OCI-LY7 (cell line): Measurements from ENCODE around the gene CREB5. TPM values are rescaled to one million over a fixed set of nuclear protein-coding genes. Genes with fewer than 3 reads are reported as not detected.

Source experiments
- BruUV-seq: library from RNA; stranded (reverse); fragments of 400-500 nt; replicated peaks from 2 replicates; lab custom pipeline; 2021; lab: Mats Ljungman, UMichigan
- CTCF ChIA-PET: fragments of 300-600 bp; sonication (Branson Sonifier 250); formaldehyde crosslinking; loops from one replicate; lab custom pipeline; 2022; ENCODE audit warnings: antibody characterized with exemption; ENCODE audit not compliant: unreplicated experiment; lab: Charles Lee
- POLR2A ChIA-PET: fragments of 300-600 bp; sonication (Branson Sonifier 250); formaldehyde crosslinking; loops from one replicate; lab custom pipeline; 2022; ENCODE audit warnings: antibody characterized with exemption; lab: Charles Lee
- DNase-seq: peaks from one replicate; pipeline ENCODE4 v3.0.0-alpha.2; 2015; ENCODE audit warnings: low spot score
- H2AFZ ChIP-seq: fragments of 200-600 bp; sonication (generic), shearing (Covaris generic); 2 replicates; pipeline ENCODE4 v1.6.1; 2014; ENCODE audit warnings: mild to moderate bottlenecking, antibody characterized with exemption, low read length, moderate library complexity
- H3K27ac ChIP-seq: fragments of 200-600 bp; sonication (generic); 2 replicates; pipeline ENCODE4 v1.5.1; 2014; ENCODE audit warnings: mixed run types, low read depth, mild to moderate bottlenecking, moderate library complexity, low read length, inconsistent platforms; ENCODE audit not compliant: poor library complexity, severe bottlenecking
- H3K36me3 ChIP-seq: fragments of 200-600 bp; sonication (generic); 2 replicates; pipeline ENCODE4 v1.6.1; 2014; ENCODE audit warnings: mild to moderate bottlenecking, antibody characterized with exemption, low read length, moderate library complexity, mixed read lengths; ENCODE audit not compliant: insufficient read depth
- H3K4me1 ChIP-seq: fragments of 200-600 bp; sonication (generic); 2 replicates; pipeline ENCODE4 v1.5.1; 2014; ENCODE audit warnings: mild to moderate bottlenecking, low read length; ENCODE audit not compliant: insufficient read depth, poor library complexity, severe bottlenecking
- H3K4me2 ChIP-seq: fragments of 200-600 bp; sonication (generic); 2 replicates; pipeline ENCODE4 v1.6.1; 2014; ENCODE audit warnings: mild to moderate bottlenecking, low read length
- H3K4me3 ChIP-seq: fragments of 200-600 bp; sonication (generic); 2 replicates; pipeline ENCODE4 v1.5.1; 2014; ENCODE audit warnings: mild to moderate bottlenecking, low read depth, low read length; ENCODE audit not compliant: poor library complexity, severe bottlenecking
- H3K79me2 ChIP-seq: fragments of 200-600 bp; sonication (generic); 2 replicates; pipeline ENCODE4 v1.6.1; 2016; ENCODE audit warnings: low read depth, mild to moderate bottlenecking, low read length, moderate library complexity, mixed read lengths; ENCODE audit not compliant: insufficient read depth
- H3K9me2 ChIP-seq: fragments of 200-600 bp; sonication (generic); 2 replicates; pipeline ENCODE4 v1.6.1; 2016; ENCODE audit warnings: mild to moderate bottlenecking, low read length, mixed read lengths; ENCODE audit not compliant: insufficient read depth
- H3K9me3 ChIP-seq: fragments of 200-600 bp; sonication (generic); 2 replicates; pipeline ENCODE4 v1.6.1; 2014; ENCODE audit warnings: mild to moderate bottlenecking, mixed run types, low read length, mixed read lengths
- H4K20me1 ChIP-seq: fragments of 200-600 bp; sonication (generic); 2 replicates; pipeline ENCODE4 v1.6.1; 2014; ENCODE audit warnings: mild to moderate bottlenecking, antibody characterized with exemption, low read length, moderate library complexity, mixed read lengths; ENCODE audit not compliant: insufficient read depth
- EZH2phosphoT487 ChIP-seq: fragments of 200-600 bp; sonication (generic); IDR thresholded peaks from 2 replicates; pipeline ENCODE4 v1.6.1; 2018; ENCODE audit warnings: low read depth, borderline replicate concordance, mild to moderate bottlenecking, mixed run types, antibody characterized with exemption, low read length, moderate library complexity, mixed read lengths
- intact Hi-C: fragments of 100-400 bp; cut with micrococcal nuclease; formaldehyde crosslinking; loops from one replicate; pipeline ENCODE4 v1.10.0; 2022; ENCODE audit not compliant: unreplicated experiment
- total RNA-seq, 2 experiments: library from RNA; depleted of rRNA in 1 of 2; stranded (reverse); fragments of >200 nt in 1 of 2; shearing (Covaris generic) in 1 of 2; gene quantifications; 2 replicates each; pipeline ENCODE4 v1.2.3, GENCODE V29; 2014 to 2022
- TF ChIP-seq, protein P1 (sequence below): fragments of 200-600 bp; sonication (generic); conservative IDR thresholded peaks from 2 replicates; pipeline ENCODE4 v1.5.1; 2014; ENCODE audit warnings: mild to moderate bottlenecking, antibody characterized with exemption, low read length, moderate library complexity, mixed read lengths

The CREB5 gene
- total RNA-seq, 2 experiments from 2014 or later = 2.0 to 13.3 TPM

DNA sequence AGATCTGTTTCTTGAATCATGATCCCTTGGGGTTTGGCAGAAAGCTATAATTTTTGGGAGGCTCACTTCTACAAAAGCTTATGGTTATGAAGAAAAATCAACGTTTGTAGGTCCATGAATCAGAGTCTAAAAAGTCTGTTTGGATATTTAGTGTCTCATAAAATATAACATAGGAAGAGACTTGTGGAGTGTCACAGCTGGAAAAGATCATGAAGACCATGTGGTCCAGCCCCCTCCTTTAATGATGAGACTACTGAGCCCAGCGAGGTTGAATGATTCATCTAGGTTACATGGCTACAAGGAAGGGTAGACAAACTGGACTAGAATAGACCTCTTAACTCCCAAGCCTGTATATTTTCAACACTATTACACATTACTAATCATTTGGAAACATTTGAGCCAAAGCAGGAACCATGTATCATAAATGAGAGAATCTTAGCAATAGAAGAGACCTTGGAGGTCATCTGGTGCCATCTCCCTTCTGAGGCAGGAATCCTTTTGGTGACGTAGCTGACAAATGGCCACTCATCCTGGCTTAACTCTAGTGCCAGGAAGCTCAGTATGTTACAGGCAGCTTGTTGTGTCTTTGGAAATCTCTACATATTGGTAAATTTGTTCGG is 152.5 kb downstream of the CREB5 start:
- ChIA-PET POLR2A (interaction anchor here (0.7 to 1.6 kb wide), 3 partner anchors 8 to 12 kb away, joined by 3 to 6 read pairs (median 3); no protein-coding TSS in a partner anchor), CTCF (interaction anchor here (1.1 kb wide), 1 partner anchor 8 kb away, joined by 3 read pairs; no protein-coding TSS in a partner anchor)
- no peaks in the 10 kb centered on the region for H3K9me3 ChIP-seq
- intact Hi-C loops = no loop called here
- no peaks in the 10 kb centered on the region for H3K36me3 ChIP-seq
- 0 out of 2 replicates have a peak overlapping the region, but pooled peaks have one; percentile 52 for H3K4me2 ChIP-seq
- H3K9me2 ChIP-seq = no peaks in the 10 kb centered on the region
- no peaks in the 10 kb centered on the region for H4K20me1 ChIP-seq
- H3K4me1 ChIP-seq = peaks cover 43% of the 10 kb centered on the region
- H2AFZ ChIP-seq = no peak overlapping the region
- H3K27ac ChIP-seq = peak overlapping the region; percentile 44
- BruUV-seq = no TSS peak
- no peak overlapping the region for H3K4me3 ChIP-seq
- no peak for DNase-seq
- no peaks in the 10 kb centered on the region for H3K79me2 ChIP-seq
- no peak for TF ChIP-seq EZH2phosphoT487
- TF ChIP-seq, protein P1, sequence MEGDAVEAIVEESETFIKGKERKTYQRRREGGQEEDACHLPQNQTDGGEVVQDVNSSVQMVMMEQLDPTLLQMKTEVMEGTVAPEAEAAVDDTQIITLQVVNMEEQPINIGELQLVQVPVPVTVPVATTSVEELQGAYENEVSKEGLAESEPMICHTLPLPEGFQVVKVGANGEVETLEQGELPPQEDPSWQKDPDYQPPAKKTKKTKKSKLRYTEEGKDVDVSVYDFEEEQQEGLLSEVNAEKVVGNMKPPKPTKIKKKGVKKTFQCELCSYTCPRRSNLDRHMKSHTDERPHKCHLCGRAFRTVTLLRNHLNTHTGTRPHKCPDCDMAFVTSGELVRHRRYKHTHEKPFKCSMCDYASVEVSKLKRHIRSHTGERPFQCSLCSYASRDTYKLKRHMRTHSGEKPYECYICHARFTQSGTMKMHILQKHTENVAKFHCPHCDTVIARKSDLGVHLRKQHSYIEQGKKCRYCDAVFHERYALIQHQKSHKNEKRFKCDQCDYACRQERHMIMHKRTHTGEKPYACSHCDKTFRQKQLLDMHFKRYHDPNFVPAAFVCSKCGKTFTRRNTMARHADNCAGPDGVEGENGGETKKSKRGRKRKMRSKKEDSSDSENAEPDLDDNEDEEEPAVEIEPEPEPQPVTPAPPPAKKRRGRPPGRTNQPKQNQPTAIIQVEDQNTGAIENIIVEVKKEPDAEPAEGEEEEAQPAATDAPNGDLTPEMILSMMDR = no peak

DNA sequence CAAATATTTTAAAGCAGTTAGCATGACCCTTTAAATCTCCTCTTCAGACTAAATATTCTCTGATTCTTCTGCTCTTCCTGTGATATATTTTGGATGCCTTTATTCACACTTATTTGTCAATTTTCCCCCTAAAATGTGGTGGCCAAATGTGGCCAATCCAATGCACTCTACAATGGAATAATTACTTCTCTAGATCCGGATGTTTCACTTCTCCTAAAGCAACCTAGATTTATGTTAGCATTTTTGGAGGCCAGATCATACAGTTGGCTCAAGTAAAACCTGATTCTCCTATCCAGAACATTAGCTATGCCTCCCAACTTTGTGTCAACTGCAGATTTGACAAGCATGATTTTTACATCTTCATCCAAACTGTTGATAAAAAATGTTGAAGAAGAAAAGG is 153.7 kb downstream of the CREB5 start:
- peaks cover 53% of the 10 kb centered on the region for H3K4me1 ChIP-seq
- no peaks in the 10 kb centered on the region for H4K20me1 ChIP-seq
- H3K9me2 ChIP-seq = no peaks in the 10 kb centered on the region
- H3K4me2 ChIP-seq = peak overlapping the region; percentile 52
- intact Hi-C loops = no loop called here
- no peaks in the 10 kb centered on the region for H3K9me3 ChIP-seq
- H3K27ac ChIP-seq = peak overlapping the region; percentile 44
- H3K4me3 ChIP-seq = no peak overlapping the region
- H3K79me2 ChIP-seq = peaks cover 6% of the 10 kb centered on the region
- TF ChIP-seq, protein P1 = no peak
- no peak for TF ChIP-seq EZH2phosphoT487
- peak; percentile 40 for DNase-seq
- POLR2A ChIA-PET = interaction anchor here (0.6 to 1.0 kb wide), 2 partner anchors 51 to 348 kb away, joined by 3 read pairs; no protein-coding TSS in a partner anchor
- peak overlapping the region; percentile 37; the same call in 1 of the 2 replicates for H2AFZ ChIP-seq
- no peaks in the 10 kb centered on the region for H3K36me3 ChIP-seq
- BruUV-seq = no TSS peak
- CTCF ChIA-PET = no interaction called here
